HG03442 (cell line): ENCODE measurements around the gene ADAM8.

Experiments
- ATAC-seq: cut with Tn5 transposase; IDR thresholded peaks from one replicate; pipeline ENCODE4 v1.9.1; 2021; ENCODE audit warnings: mild to moderate bottlenecking, moderate library complexity; ENCODE audit not compliant: unreplicated experiment

ADAM8 gene

DNA sequence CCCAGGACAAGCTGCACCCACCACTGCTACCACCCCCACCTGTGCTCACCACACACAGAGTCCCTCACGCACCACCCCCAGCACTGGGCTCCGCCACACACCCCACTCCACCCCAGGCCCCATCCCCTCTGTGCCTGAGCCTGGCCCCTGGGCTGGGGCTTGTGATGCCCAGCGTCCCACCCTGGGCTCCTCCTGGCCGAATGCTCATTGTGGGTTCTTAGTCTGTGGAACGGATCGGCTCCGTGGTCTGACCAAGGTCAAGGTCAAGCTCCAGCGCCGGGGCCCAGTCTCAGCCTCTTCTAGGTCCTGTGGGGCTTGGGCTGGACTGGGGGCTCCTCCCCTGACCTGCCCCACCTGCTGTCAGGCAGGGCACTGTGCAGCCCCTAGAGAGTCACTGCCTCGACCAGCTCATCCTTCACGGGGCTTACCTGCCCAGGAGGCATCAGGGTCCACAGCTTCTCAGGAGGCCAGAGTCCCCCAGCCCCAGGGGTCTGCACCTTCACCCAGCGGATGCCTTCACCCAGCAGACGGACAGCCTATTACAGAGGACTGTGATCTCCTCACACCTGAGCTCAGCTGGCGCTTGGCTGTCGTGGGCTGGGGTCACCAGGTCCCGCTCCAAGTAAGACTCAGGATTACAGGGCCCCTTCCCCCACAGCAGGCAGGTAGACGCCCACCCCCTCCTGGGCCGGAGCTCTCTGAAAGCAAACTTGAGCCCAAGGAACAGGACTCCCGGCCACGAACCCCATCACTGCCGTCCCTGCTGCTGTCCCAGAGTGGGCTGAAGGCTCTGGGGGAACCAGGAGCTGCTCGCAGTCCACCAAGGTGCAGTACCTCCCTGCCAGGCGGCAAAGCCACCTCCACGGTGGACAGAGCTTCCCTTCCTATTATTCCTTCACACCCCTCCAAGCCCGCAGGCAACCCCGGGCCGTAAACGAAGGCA is 61.9 kb downstream of the ADAM8 start:
- no peak for ATAC-seq

- ATAC-seq, result no peak
Observed at GRCh38 chr10:133213641-133214467, 62.8 kb downstream of the ADAM8 start.

DNA sequence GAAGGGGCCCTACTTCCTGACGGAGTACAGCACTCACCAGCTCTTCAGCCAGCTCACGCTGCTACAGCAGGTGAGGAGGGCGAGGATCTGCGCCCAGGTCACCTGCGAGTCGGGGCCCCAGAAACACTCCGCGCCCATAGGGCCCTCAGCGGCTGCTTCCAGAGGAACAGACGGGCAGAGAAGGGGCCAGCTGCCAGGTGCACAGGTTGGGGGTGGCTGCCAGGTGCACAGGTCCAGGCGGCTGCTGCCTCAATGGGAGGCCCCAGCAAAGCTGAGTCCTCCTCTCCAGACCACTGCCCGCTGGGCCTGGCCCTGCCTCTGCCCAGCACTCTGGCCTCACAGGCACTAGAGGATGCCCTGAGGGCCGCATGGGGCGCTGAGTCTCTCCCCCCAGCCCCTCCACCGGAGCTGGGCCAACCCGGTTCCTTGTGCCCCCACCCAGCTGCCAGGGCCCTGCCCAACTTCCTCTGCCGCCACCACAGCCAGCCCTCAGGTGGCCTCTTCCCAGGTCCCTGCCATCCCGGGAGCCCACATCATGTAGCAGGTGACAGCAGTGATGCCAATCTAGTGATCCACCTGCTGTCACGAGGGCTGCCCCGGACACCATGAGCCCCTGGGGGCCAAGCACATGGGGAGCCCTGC is 63.7 kb downstream of the ADAM8 start:
- ATAC-seq, result no peak
